Prostate gland (tissue), 2 donors: ENCODE results near the gene STOML1.

Source experiments
- CTCF ChIP-seq, 4 experiments: fragments of 200-600 bp in 2 of 4; fragments of 450-650 bp in 2 of 4; sonication (generic) in 2 of 4; IDR thresholded peaks; 1 replicate in 3 of 4; 2 replicates in 1 of 4; pipeline ENCODE4 v1.5.1; 2016 to 2019; ENCODE audit warnings: antibody characterized with exemption in 4 of 4, mild to moderate bottlenecking in 2 of 4, moderate library complexity in 2 of 4
- POLR2AphosphoS5 ChIP-seq: sonication (generic); formaldehyde crosslinking; IDR thresholded peaks from one replicate; pipeline ENCODE4 v1.6.1; 2017; ENCODE audit warnings: antibody characterized with exemption

GRCh38 chr15:73939138-73939537 lies 53.0 kb downstream of the STOML1 start:
- TF ChIP-seq CTCF (IDR thresholded peaks at IDR 0.05) (no peak), POLR2AphosphoS5 (no peak)
